Lung (tissue), 12 donors: ENCODE results near the gene PPME1. TPM values are rescaled to one million over a fixed set of nuclear protein-coding genes. Genes with fewer than 3 reads are reported as not detected.

Source experiments
- ATAC-seq: fragments of 200-7000 bp; cut with Tn5 transposase; one replicate; pipeline ENCODE4 v1.9.1; 2020; ENCODE audit warnings: moderate number of reproducible peaks; ENCODE audit not compliant: insufficient read depth, low FRiP score
- DNase-seq, 3 donors: peaks; one replicate each; pipeline ENCODE4 v3.0.0-alpha.2; 2013 to 2017
- H3K27ac ChIP-seq, 2 donors: one replicate each; pipeline ENCODE4 v1.5.1; 2013; ENCODE audit warnings: mild to moderate bottlenecking in 2 of 2, moderate library complexity in 2 of 2, control low read depth in 1 of 2, inconsistent platforms in 1 of 2, low read depth in 1 of 2, low read length in 1 of 2
- H3K27me3 ChIP-seq, 3 donors: one replicate each; pipeline ENCODE4 v1.5.1; 2013; ENCODE audit warnings: low read length in 2 of 3; ENCODE audit not compliant: control insufficient read depth in 3 of 3, insufficient read depth in 3 of 3
- H3K36me3 ChIP-seq, 4 donors: one replicate each; pipeline ENCODE4 v1.5.1; 2013; ENCODE audit warnings: low read length in 4 of 4, mild to moderate bottlenecking in 1 of 4, moderate library complexity in 1 of 4; ENCODE audit not compliant: control insufficient read depth in 4 of 4, insufficient read depth in 4 of 4
- H3K4me1 ChIP-seq, 5 donors: one replicate each; pipeline ENCODE4 v1.5.1; 2013; ENCODE audit warnings: low read length in 5 of 5, mild to moderate bottlenecking in 2 of 5, moderate library complexity in 1 of 5; ENCODE audit not compliant: control insufficient read depth in 5 of 5, insufficient read depth in 5 of 5
- H3K4me3 ChIP-seq: one replicate; pipeline ENCODE4 v1.5.1; 2013; ENCODE audit warnings: mild to moderate bottlenecking, control low read depth, moderate library complexity
- H3K9ac ChIP-seq, 2 donors: one replicate each; pipeline ENCODE4 v1.5.1; 2013; ENCODE audit warnings: low read length in 2 of 2, control low read depth in 1 of 2; ENCODE audit not compliant: insufficient read depth in 1 of 2
- H3K9me3 ChIP-seq, 4 donors: one replicate each; pipeline ENCODE4 v1.5.1; 2013; ENCODE audit warnings: low read length in 3 of 4, mild to moderate bottlenecking in 1 of 4, moderate library complexity in 1 of 4; ENCODE audit not compliant: control insufficient read depth in 4 of 4, insufficient read depth in 3 of 4
- WGBS, 2 donors: extraction: QIAGEN DNeasy Blood & Tissue Kit; methylation state at CpG; one replicate each; pipeline ENCODE4 v1.1.7; 2013; 5-methylcytosine and 5-hydroxymethylcytosine counted together
- polyA plus RNA-seq, 2 donors: library from polyadenylated mRNA; stranded (reverse); fragments of 200-250 nt; gene quantifications; one replicate each; pipeline ENCODE4 v1.2.1, GENCODE V29; 2013
- total RNA-seq, 2 donors: library from RNA; depleted of rRNA in 1 of 2; stranded (reverse); fragments of >200 nt in 1 of 2; gene quantifications; one replicate each; pipeline ENCODE4 v1.2.1, GENCODE V29; 2014 to 2021
- TF ChIP-seq, protein P1 (sequence below): IDR thresholded peaks from 2 replicates; pipeline ENCODE4 v1.5.1; 2012; ENCODE audit warnings: mild to moderate bottlenecking; ENCODE audit errors: control extremely low read depth, extremely low read depth
- donor health status: control.
- donor health status: control.
- donor health status: Bipolar disorder and iron deficiency.
- donor health status: healthy.
- donor health status: DM: yes; HTN: yes; CAD: no.

PPME1 gene
- total and polyA plus RNA-seq, 4 donors = 22.4 to 37.7 (median 29.7) TPM

DNA sequence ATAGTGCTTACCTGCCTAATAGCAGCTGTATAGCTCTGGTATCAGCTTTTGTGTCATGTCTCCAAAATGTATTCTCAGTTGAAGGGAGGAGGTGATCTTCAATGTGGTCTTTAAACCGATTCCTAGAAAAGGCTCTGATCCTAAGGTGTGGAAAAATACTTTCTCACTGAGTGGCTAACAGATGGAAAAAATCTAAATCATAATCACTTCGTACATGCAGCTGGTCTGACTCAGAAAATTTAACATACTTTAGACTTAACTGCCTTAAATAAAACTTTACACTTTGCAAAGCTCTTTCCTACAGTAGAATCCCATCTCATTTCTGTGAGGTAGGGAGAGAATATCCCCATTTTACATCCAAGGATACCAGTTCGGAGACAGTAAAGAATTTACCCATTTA lies 38.3 kb upstream of the PPME1 start:
- H3K4me1 ChIP-seq = no peaks in the 10 kb centered on the region
- no peak overlapping the region for H3K27ac ChIP-seq
- H3K27me3 ChIP-seq = no peaks in the 10 kb centered on the region
- H3K4me3 ChIP-seq = no peak overlapping the region
- H3K9ac ChIP-seq = no peak overlapping the region
- TF ChIP-seq, protein P1, sequence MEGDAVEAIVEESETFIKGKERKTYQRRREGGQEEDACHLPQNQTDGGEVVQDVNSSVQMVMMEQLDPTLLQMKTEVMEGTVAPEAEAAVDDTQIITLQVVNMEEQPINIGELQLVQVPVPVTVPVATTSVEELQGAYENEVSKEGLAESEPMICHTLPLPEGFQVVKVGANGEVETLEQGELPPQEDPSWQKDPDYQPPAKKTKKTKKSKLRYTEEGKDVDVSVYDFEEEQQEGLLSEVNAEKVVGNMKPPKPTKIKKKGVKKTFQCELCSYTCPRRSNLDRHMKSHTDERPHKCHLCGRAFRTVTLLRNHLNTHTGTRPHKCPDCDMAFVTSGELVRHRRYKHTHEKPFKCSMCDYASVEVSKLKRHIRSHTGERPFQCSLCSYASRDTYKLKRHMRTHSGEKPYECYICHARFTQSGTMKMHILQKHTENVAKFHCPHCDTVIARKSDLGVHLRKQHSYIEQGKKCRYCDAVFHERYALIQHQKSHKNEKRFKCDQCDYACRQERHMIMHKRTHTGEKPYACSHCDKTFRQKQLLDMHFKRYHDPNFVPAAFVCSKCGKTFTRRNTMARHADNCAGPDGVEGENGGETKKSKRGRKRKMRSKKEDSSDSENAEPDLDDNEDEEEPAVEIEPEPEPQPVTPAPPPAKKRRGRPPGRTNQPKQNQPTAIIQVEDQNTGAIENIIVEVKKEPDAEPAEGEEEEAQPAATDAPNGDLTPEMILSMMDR = no peak
- no peak for ATAC-seq
- peaks cover 13 to 24% (median 18%) of the 10 kb centered on the region in 4 donors for H3K36me3 ChIP-seq
- DNase-seq = no peak
- WGBS, 2 donors = 97% methylated on average over 3 of the region's 3 CpGs
- no peaks in the 10 kb centered on the region for H3K9me3 ChIP-seq

DNA sequence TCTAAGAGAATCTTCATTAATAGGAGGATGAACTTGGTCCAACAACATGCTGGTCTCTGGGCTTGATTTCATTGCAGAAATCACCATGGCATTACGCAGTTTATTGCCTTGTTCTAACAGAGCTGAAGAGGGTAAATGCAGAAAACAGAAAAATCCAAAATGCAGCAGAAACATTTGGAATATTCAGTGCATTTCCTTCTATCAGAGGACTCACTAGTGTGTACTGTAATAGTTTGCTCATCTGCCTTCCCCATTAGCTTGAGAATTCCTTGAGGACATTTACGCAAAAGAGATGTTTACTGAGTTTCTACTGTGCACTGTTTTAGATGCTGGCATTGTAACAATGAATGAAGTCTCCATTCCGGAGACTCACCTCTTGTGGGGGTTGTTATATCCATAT lies 37.7 kb upstream of the PPME1 start:
- no peak for DNase-seq
- H3K27me3 ChIP-seq = no peaks in the 10 kb centered on the region
- H3K4me3 ChIP-seq = no peak overlapping the region
- no peak overlapping the region for H3K9ac ChIP-seq
- ATAC-seq = no peak
- H3K36me3 ChIP-seq = peaks cover 13 to 27% (median 20%) of the 10 kb centered on the region in 4 donors
- 98 to 99% methylated on average over 3 of the region's 3 CpGs for WGBS, 2 donors
- H3K9me3 ChIP-seq = no peaks in the 10 kb centered on the region
- TF ChIP-seq, protein P1 = no peak
- no peak overlapping the region for H3K27ac ChIP-seq
- peaks cover 0 to 2% (median 0%) of the 10 kb centered on the region in 5 donors for H3K4me1 ChIP-seq

DNA sequence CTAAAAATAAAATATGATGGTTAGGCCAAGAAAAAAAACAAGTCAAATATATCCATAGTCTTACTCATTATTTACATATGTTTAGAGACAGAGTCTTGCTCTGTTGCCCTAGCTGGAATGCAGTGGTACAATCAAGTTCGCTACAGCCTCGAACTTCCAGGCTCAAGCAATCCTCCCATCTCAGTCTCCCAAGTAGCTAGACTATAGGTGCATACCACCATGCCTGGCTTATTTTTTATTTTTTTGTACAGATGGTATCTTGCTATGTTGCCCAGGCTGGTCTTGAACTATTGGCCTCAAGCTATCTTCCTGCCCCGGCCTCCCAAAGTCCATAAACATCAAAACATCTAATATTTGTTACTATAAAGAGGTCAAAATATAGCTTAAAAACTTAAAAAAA lies 36.4 kb upstream of the PPME1 start:
- Histone ChIP-seq H3K27me3 (no peaks in the 10 kb centered on the region), H3K27ac (no peak overlapping the region), H3K4me3 (no peak overlapping the region), H3K36me3 (peaks cover 11 to 31% (median 24%) of the 10 kb centered on the region in 4 donors), H3K9me3 (no peaks in the 10 kb centered on the region), H3K9ac (no peak overlapping the region), H3K4me1 (peaks cover 0 to 9% (median 0%) of the 10 kb centered on the region in 5 donors)
- TF ChIP-seq, protein P1 = no peak
- DNase-seq (no peak), ATAC-seq (no peak)
- WGBS, 2 donors = 98 to 99% methylated on average over 3 of the region's 3 CpGs
